H1 (cell line): Measurements from ENCODE around the gene ZSCAN21. TPM values are rescaled to one million over a fixed set of nuclear protein-coding genes. Genes with fewer than 3 reads are reported as not detected.

ENCODE experiments used
- CTCF ChIA-PET: fragments of 300-600 bp; sonication (Branson Sonifier 250); formaldehyde crosslinking; loops from one replicate; lab custom pipeline; 2021; ENCODE audit not compliant: partially characterized antibody; lab: Charles Lee
- POLR2A ChIA-PET: fragments of 300-600 bp; sonication (Branson Sonifier 250); formaldehyde crosslinking; loops from one replicate; lab custom pipeline; 2021; ENCODE audit warnings: inconsistent platforms; ENCODE audit not compliant: partially characterized antibody; lab: Charles Lee
- DNase-seq, 2 experiments: peaks; one replicate each; pipeline versions ENCODE4 v3.0.0 to v3.0.0-alpha.2; 2010 to 2022; ENCODE audit warnings: low spot score in 2 of 2, low read depth in 1 of 2, mixed read lengths in 1 of 2
- FAIRE-seq: peaks from 2 replicates; lab custom pipeline; 2011; peaks lifted over from hg19 to GRCh38; lab: Jason Lieb, UNC
- H2AFZ ChIP-seq: 2 replicates; pipeline ENCODE4 v1.8.1; 2012; ENCODE audit warnings: low read length, inconsistent platforms
- H2AK5ac ChIP-seq: 2 replicates; pipeline ENCODE4 v1.6.1; 2013; ENCODE audit warnings: low read depth, low read length
- H2BK120ac ChIP-seq: replicated peaks from 2 replicates; pipeline ENCODE3; 2013; ENCODE audit warnings: low read depth, low read length, inconsistent platforms
- H2BK12ac ChIP-seq: 2 replicates; pipeline ENCODE4 v1.6.1; 2013; ENCODE audit warnings: low read depth, low read length
- H2BK15ac ChIP-seq: 2 replicates; pipeline ENCODE4 v1.6.1; 2013; ENCODE audit warnings: low read length
- H2BK20ac ChIP-seq: 2 replicates; pipeline ENCODE4 v1.6.1; 2013; ENCODE audit warnings: low read length
- H2BK5ac ChIP-seq: 2 replicates; pipeline ENCODE4 v1.6.1; 2013; ENCODE audit warnings: low read depth, low read length
- H3K14ac ChIP-seq: 2 replicates; pipeline ENCODE4 v1.6.1; 2013; ENCODE audit warnings: inconsistent platforms; ENCODE audit not compliant: insufficient read length
- H3K18ac ChIP-seq: 2 replicates; pipeline ENCODE4 v1.6.1; 2013; ENCODE audit warnings: low read length; ENCODE audit errors: extremely low read depth
- H3K23ac ChIP-seq: 2 replicates; pipeline ENCODE4 v1.6.1; 2013; ENCODE audit warnings: inconsistent platforms; ENCODE audit not compliant: insufficient read length
- H3K23me2 ChIP-seq: 2 replicates; pipeline ENCODE4 v1.6.1; 2013; ENCODE audit warnings: low read depth, low read length
- H3K27ac ChIP-seq: 2 replicates; pipeline ENCODE4 v1.6.1; 2011; ENCODE audit warnings: low read depth, low read length, inconsistent platforms
- H3K27me3 ChIP-seq, 4 experiments: replicated peaks in 1 of 4; 1 replicate in 1 of 4; 2 replicates in 3 of 4; pipeline versions ENCODE4 v1.6.1 to v1.8.1; 2011 to 2013; ENCODE audit warnings: low read length in 3 of 4, mild to moderate bottlenecking in 3 of 4, inconsistent platforms in 2 of 4, mixed read lengths in 2 of 4, moderate library complexity in 1 of 4; ENCODE audit not compliant: control insufficient read depth in 3 of 4, insufficient read depth in 3 of 4; ENCODE audit errors: extremely low read depth in 1 of 4
- H3K36me3 ChIP-seq, 4 experiments: 2 replicates each; pipeline versions ENCODE4 v1.6.1 to v1.8.1; 2011 to 2013; ENCODE audit warnings: mild to moderate bottlenecking in 4 of 4, low read length in 3 of 4, moderate library complexity in 2 of 4, control low read depth in 1 of 4, inconsistent platforms in 1 of 4; ENCODE audit not compliant: insufficient read depth in 4 of 4, control insufficient read depth in 2 of 4
- H3K4ac ChIP-seq: replicated peaks from 2 replicates; pipeline ENCODE3; 2013; ENCODE audit warnings: low read length, low read depth, mixed read lengths, inconsistent platforms; ENCODE audit not compliant: insufficient read length
- H3K4me1 ChIP-seq, 4 experiments: replicated peaks in 1 of 4; 1 replicate in 1 of 4; 2 replicates in 3 of 4; pipeline versions ENCODE4 v1.6.1 to v1.8.1; 2011 to 2013; ENCODE audit warnings: low read length in 3 of 4, inconsistent platforms in 2 of 4, mixed read lengths in 1 of 4; ENCODE audit not compliant: insufficient read depth in 4 of 4, control insufficient read depth in 3 of 4
- H3K4me2 ChIP-seq, 2 experiments: 2 replicates each; pipeline versions ENCODE4 v1.6.1 to v1.8.1; 2011 to 2013; ENCODE audit warnings: low read depth in 2 of 2, low read length in 2 of 2, control low read depth in 1 of 2, inconsistent platforms in 1 of 2, mild to moderate bottlenecking in 1 of 2; ENCODE audit not compliant: insufficient read depth in 1 of 2
- H3K4me3 ChIP-seq, 4 experiments: fragments of 200-600, 300-600 bp in 1 of 4; sonication (generic), shearing (Covaris generic), sonication (Bioruptor Twin) in 1 of 4; 2 replicates each; pipeline versions ENCODE4 v1.5.1 to v1.8.1; 2011 to 2016; ENCODE audit warnings: low read length in 4 of 4, low read depth in 3 of 4, control low read depth in 2 of 4, inconsistent platforms in 2 of 4, mild to moderate bottlenecking in 2 of 4, mixed read lengths in 1 of 4, moderate library complexity in 1 of 4; ENCODE audit not compliant: insufficient read depth in 2 of 4; ENCODE audit errors: extremely low read depth in 1 of 4
- H3K56ac ChIP-seq: replicated peaks from 2 replicates; pipeline ENCODE3; 2013; ENCODE audit warnings: low read depth, mild to moderate bottlenecking, mixed read lengths, low read length, inconsistent platforms; ENCODE audit not compliant: insufficient read length
- H3K79me1 ChIP-seq: 2 replicates; pipeline ENCODE4 v1.6.1; 2013; ENCODE audit warnings: low read depth, low read length, control low read depth
- H3K79me2 ChIP-seq, 2 experiments: 2 replicates each; pipeline versions ENCODE4 v1.6.1 to v1.8.1; 2012 to 2013; ENCODE audit warnings: low read length in 2 of 2, mild to moderate bottlenecking in 2 of 2, inconsistent platforms in 1 of 2; ENCODE audit not compliant: insufficient read depth in 2 of 2, control insufficient read depth in 1 of 2
- H3K9ac ChIP-seq, 4 experiments: replicated peaks in 1 of 4; 1 replicate in 1 of 4; 2 replicates in 3 of 4; pipeline versions ENCODE4 v1.6.1 to v1.8.1; 2011 to 2013; ENCODE audit warnings: low read depth in 3 of 4, low read length in 3 of 4, control low read depth in 2 of 4, mild to moderate bottlenecking in 2 of 4, moderate library complexity in 2 of 4, inconsistent platforms in 1 of 4; ENCODE audit errors: extremely low read depth in 1 of 4
- H3K9me3 ChIP-seq, 2 experiments: 2 replicates each; pipeline versions ENCODE4 v1.6.1 to v1.8.1; 2012 to 2013; ENCODE audit warnings: mild to moderate bottlenecking in 2 of 2, moderate library complexity in 2 of 2, control low read depth in 1 of 2, inconsistent platforms in 1 of 2, low read depth in 1 of 2, low read length in 1 of 2, mixed read lengths in 1 of 2; ENCODE audit not compliant: insufficient read depth in 2 of 2
- H4K20me1 ChIP-seq, 2 experiments: replicated peaks in 1 of 2; 2 replicates each; pipeline versions ENCODE3 to v1.8.1; 2011 to 2013; ENCODE audit warnings: inconsistent platforms in 2 of 2, low read length in 2 of 2, mild to moderate bottlenecking in 1 of 2; ENCODE audit not compliant: insufficient read depth in 2 of 2, control insufficient read depth in 1 of 2
- H4K5ac ChIP-seq: 2 replicates; pipeline ENCODE4 v1.6.1; 2013; ENCODE audit warnings: low read length, low read depth, mixed read lengths, inconsistent platforms; ENCODE audit not compliant: insufficient read length
- H4K8ac ChIP-seq: 2 replicates; pipeline ENCODE4 v1.8.0; 2013; ENCODE audit warnings: mild to moderate bottlenecking, moderate library complexity, low read length, inconsistent platforms; ENCODE audit not compliant: insufficient read depth; ENCODE audit errors: extremely low read depth
- H4K91ac ChIP-seq: replicated peaks from 2 replicates; pipeline ENCODE3; 2013; ENCODE audit warnings: low read length, mixed read lengths, inconsistent platforms; ENCODE audit not compliant: insufficient read length
- EP300 ChIP-seq, 2 experiments: IDR thresholded peaks; 1 replicate in 1 of 2; 2 replicates in 1 of 2; pipeline ENCODE4 v1.6.1; 2011 to 2012; ENCODE audit warnings: low read depth in 2 of 2, low read length in 2 of 2, mild to moderate bottlenecking in 2 of 2, borderline replicate concordance in 1 of 2, inconsistent platforms in 1 of 2, moderate library complexity in 1 of 2
- TAF7 ChIP-seq: optimal IDR thresholded peaks from 2 replicates; pipeline ENCODE3; 2011; ENCODE audit warnings: low read depth, mild to moderate bottlenecking, inconsistent platforms, low read length, moderate library complexity, borderline replicate concordance
- USF2 ChIP-seq: IDR thresholded peaks from 2 replicates; pipeline ENCODE4 v1.6.1; 2011; ENCODE audit warnings: low read length, improper control_type of control experiment
- YY1 ChIP-seq: IDR thresholded peaks from 2 replicates; pipeline ENCODE4 v1.6.1; 2011; ENCODE audit warnings: low read depth, mild to moderate bottlenecking, low read length
- whole genome bisulfite sequencing, 2 experiments: shearing (Covaris generic) in 1 of 2; methylation state at CpG; one replicate each; pipeline versions ENCODE4 v1.1.6 to v1.1.7; 2013 to 2015; ENCODE audit warnings: low lambda C conversion rate in 2 of 2, mixed read lengths in 2 of 2, inconsistent platforms in 1 of 2, low coverage in 1 of 2, missing lambda C conversion rate in 1 of 2; ENCODE audit not compliant: insufficient replicate concordance in 2 of 2, insufficient coverage in 1 of 2, insufficient read length in 1 of 2; ENCODE audit errors: extremely low coverage in 1 of 2, missing lambda C conversion rate in 1 of 2; 5-methylcytosine and 5-hydroxymethylcytosine counted together
- polyA plus RNA-seq, 7 experiments: library from polyadenylated mRNA; depleted of rRNA in 3 of 7; stranded (reverse) in 5 of 7; unstranded in 2 of 7; fragments of >200 nt in 5 of 7; fragments of 200-250 nt in 2 of 7; gene quantifications; 1 replicate in 5 of 7; 2 replicates in 1 of 7; 4 replicates in 1 of 7; pipeline versions ENCODE4 v1.2.1 to v1.2.3, GENCODE V29; 2011 to 2013; ENCODE audit warnings: missing spikeins in 2 of 7, mixed read lengths in 2 of 7
- total RNA-seq: library from RNA; stranded (reverse); fragmentation: NEBNext Ultra II Directional; extraction: Animal tissue kit (Norgen Biotek cat#: 25700); gene quantifications from 2 replicates; pipeline ENCODE4 v1.2.1, GENCODE V29; 2021
- TF ChIP-seq, protein P1 (sequence below): IDR thresholded peaks from 2 replicates; pipeline ENCODE4 v1.6.1; 2012; ENCODE audit warnings: inconsistent platforms

The ZSCAN21 gene
- total and polyA plus RNA-seq, 2 of the 8 experiments (the other 6 are each of a cell fraction or from before 2014, with no cell fraction given), result 15.4 to 26.1 TPM

DNA sequence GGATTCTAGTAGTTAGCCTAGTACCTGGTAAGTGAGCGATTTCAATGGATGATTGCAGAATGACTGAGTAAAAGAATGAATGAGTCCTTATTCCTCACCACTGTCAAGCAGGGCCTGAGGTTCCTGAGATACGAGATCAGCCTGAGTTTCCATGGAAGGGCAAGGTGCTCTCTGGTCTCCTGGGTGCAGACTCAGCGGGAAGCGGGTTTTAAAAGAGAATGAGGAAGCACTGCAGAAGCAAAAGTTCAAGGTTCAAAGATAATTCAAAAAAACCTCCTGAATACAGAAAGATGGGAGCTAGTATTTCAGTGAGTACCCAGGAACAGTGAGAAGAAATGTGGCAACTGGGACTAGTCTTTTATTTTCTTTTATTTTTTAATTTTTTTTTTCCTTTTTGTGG is 27.6 kb downstream of the ZSCAN21 start:
- H3K4me1 ChIP-seq, result peaks cover 0 to 4% (median 0%) of the 10 kb centered on the region in 4 experiments; a peak in 1 of 7 replicates
- H3K18ac ChIP-seq, result no peak overlapping the region
- H2BK12ac ChIP-seq, result no peak overlapping the region
- H2BK15ac ChIP-seq, result no peak overlapping the region
- no peak overlapping the region for H3K4me3 ChIP-seq
- peaks cover 35 to 43% of the 10 kb centered on the region in 2 experiments for H3K9me3 ChIP-seq
- H3K9ac ChIP-seq, result no peak overlapping the region
- WGBS, 2 experiments, result 95% methylated on average over 4 of the region's 4 CpGs; no CpG with 5 or more reads in 1 of the 2 experiments
- no peak overlapping the region for H3K14ac ChIP-seq
- H2AFZ ChIP-seq, result no peak overlapping the region
- no peak overlapping the region for H2BK5ac ChIP-seq
- H3K27ac ChIP-seq, result no peak overlapping the region
- no peak overlapping the region for H4K91ac ChIP-seq
- CTCF ChIA-PET, result no interaction called here
- peaks cover 56 to 79% (median 69%) of the 10 kb centered on the region in 4 experiments for H3K36me3 ChIP-seq
- no peak overlapping the region for H4K8ac ChIP-seq
- no peak overlapping the region for H3K56ac ChIP-seq
- H3K23me2 ChIP-seq, result peaks cover 6% of the 10 kb centered on the region; the same call in 1 of the 2 replicates
- no peak for DNase-seq
- peaks cover 1 to 3% of the 10 kb centered on the region in 2 experiments for H4K20me1 ChIP-seq
- H2AK5ac ChIP-seq, result no peak overlapping the region
- H3K79me1 ChIP-seq, result peaks cover 4% of the 10 kb centered on the region
- H3K27me3 ChIP-seq, result no peaks in the 10 kb centered on the region; a peak in 1 of 7 replicates
- FAIRE-seq, result no peak
- H4K5ac ChIP-seq, result no peak overlapping the region
- POLR2A ChIA-PET, result interaction anchor here (0.6 to 19.6 kb wide), 5 partner anchors 11 to 57 kb away, joined by 3 to 294 read pairs (median 5); partner anchors contain the start of genes COPS6, MCM7 and ZSCAN21
- no peak overlapping the region for H3K4ac ChIP-seq
- no peak for TF ChIP-seq USF2
- no peak for TF ChIP-seq YY1
- no peak for TF ChIP-seq EP300 (IDR thresholded peaks at IDR 0.05; ENCODE audit: borderline replicate concordance in 1 of 2, low read depth in 2 of 2, low read length in 2 of 2)
- TF ChIP-seq, protein P1, sequence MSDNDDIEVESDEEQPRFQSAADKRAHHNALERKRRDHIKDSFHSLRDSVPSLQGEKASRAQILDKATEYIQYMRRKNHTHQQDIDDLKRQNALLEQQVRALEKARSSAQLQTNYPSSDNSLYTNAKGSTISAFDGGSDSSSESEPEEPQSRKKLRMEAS, result no peak
- TF ChIP-seq TAF7, result no peak
- H2BK120ac ChIP-seq, result no peak overlapping the region
- no peak overlapping the region for H3K4me2 ChIP-seq
- H2BK20ac ChIP-seq, result no peak overlapping the region
- H3K79me2 ChIP-seq, result peaks cover 32 to 52% of the 10 kb centered on the region in 2 experiments
- no peak overlapping the region for H3K23ac ChIP-seq
